ENCODE results near the gene SLC9A8.
"Not testable (repeated sequence)": the region's sequence is repeated elsewhere in the genome, so short reads cannot be mapped to it uniquely, and the experiment has no call there.

SLC9A8 gene

DNA sequence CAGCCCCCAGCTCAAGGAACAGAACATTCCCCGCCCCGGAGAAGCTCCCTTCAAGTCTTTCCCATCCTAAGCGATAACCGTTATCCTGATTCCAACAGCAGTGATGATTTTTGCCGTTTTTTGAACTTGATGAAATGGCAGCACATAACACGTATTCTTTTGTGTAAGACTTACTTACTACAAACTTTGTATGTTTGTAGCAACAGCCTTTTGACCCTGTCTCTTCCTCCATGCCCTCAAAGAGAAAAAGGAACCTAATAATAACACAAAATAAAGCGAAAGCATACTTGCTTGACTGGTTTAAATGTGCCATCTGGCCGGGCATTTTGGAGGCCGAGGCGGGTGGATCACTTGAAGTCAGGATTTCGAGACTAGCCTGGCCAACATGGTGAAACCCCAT, 26.4 kb upstream of the SLC9A8 start:
- DNase-seq (ENCODE audit: extremely low read depth in 1 of 2, low read depth in 1 of 2) = no peak

DNA sequence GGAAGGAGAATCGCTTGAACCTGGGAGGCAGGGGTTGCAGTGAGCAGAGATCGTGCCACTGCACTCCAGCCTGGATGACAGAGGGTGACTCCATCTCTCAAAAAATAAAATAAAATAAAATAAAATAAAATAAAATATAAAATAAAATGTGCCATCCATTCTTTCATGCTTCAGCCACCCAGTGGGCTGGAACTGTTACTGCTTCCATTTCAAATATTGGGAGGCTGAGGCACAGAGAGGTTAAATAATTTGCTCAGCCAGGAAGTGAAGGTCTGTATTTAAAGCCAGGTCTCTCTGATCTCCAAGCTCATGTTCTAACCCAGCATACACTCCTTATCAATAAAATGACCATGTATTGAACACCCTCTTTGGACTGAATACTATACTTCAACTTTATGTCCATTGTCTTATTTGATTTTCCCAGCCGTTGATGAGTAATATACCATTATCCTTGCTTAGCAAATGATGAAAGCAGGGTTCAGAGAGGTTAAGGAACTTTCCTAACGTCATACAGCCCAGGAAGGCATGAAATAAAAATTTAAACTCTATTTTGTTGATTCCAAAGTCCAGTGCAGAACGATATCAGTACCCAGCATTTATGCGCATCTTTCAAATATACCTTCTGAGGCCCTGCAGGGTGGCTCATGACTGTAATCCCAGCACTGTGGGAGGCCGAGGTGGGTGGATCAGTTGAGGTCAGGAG, 25.8 kb upstream of the SLC9A8 start:
- DNase-seq (ENCODE audit: extremely low read depth in 1 of 2, low read depth in 1 of 2) = no peak

DNA sequence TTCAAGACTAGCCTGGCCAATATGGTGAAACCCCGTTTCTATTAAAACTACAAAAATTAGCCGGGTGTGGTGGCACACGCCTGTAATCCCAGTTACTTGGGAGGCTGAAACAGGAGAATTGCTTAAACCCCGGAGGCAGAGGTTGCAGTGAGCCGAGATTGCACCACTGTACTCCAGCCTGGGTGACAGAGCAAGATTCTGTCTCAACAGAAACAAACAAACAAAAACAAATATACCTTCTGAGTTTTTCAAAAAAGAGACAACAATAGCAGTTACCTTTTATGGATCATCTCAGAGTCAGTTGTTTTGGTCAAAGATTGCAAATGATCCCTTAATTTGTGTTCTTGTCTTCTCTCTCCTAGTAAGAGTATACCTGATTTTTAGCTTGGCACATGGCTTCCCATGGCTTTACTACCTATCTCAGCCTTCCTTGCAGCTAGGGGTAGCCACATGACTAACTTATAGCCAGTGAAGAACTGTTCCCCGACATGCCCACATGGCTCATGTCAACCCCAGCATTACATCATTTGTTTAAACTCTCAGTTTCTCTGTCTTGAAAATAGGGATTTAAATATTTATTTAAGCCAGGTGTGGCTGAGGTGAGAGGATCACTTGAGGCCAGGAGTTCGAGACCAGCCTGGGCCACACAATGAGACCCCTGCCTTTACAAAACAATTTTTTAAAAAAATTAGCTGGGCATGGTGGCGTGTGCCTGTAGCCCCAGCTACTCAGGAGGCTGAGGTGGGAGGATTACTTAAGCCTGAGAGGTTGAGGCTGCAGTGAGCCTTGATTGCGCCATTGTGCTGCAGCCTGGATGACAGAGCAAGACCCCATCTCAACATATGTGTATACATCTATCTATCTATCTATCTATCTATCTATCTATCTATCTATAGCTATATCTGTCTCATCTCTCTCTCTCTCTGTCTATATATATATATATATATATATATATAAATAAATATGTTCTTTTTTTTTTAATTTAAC, 25.0 kb upstream of the SLC9A8 start:
- no peak for DNase-seq (ENCODE audit: extremely low read depth in 1 of 2, low read depth in 1 of 2)

DNA sequence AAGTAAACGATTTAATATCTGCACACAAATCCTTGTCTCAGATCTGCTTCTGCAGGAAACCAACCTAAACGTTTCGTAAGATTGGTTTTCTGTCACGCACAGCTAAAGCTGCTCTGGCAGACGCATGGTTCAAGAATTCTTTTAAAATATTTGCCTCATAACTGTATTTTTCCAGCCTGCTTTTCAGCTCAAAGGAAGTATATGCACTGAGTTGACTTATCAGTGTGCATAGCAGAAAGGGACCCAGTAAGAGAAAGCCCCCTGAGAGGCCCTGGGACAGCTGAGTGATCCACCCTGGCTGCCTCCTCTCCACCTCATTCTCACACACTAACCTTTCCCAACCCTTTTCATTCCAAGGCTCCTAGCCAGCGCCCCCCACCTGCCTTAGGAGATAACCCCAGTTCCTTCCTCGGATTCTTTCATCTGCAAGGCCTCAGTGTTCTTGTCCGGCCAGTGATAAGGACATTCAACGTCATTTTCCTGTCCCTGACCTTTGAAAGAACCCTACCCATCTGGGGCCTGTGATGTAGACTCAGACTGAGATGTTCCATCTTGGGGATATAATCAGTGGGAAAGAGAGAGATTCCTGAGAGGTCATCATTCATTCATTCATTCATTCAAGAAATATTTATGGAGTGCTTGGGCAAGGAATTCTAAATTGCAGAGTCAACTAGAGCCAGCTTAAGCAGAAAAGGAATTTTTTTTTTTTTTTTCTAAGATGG, 22.4 kb upstream of the SLC9A8 start:
- no peak for DNase-seq (ENCODE audit: extremely low read depth in 1 of 2, low read depth in 1 of 2)

DNA sequence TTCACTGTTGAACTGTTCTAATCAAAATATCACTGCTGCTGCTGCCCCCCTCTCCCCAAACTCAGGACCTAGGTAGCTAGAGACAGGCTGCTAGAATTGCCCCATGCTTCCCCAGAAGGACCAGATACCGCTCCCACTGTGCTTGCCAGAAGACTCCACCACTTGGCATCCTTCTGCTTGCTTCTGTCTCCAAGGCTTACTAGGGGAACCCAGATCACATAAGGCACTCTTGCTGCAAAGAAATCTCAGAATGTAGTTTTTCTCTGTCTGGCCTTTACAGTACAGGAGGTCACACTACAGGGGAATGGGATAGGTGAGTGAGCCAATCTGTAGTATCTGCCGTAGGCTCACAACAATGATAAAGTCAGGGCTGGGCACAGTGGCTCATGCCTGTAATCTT, 21.5 kb upstream of the SLC9A8 start:
- DNase-seq (ENCODE audit: extremely low read depth in 1 of 2, low read depth in 1 of 2) = no peak

DNA sequence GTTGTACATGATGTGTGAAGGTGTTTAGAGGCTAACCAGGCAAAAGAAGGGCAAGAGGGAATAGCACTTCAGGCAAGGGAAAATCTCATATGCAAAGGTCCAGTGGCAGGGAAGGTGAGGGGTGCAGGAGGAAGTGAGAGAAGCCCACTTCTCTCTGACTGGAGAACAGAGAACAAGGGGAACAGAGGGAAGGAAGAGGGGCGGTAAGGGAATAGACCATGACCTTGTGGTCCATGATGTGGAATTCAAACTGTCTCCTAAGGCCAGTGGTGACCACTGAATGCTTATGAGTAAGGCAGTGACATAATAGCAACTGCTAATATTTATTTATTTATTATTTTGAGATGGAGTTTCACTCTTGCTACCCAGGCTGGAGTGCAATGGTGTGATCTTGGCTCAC, 20.6 kb upstream of the SLC9A8 start:
- no peak for DNase-seq (ENCODE audit: extremely low read depth in 1 of 2, low read depth in 1 of 2)

DNA sequence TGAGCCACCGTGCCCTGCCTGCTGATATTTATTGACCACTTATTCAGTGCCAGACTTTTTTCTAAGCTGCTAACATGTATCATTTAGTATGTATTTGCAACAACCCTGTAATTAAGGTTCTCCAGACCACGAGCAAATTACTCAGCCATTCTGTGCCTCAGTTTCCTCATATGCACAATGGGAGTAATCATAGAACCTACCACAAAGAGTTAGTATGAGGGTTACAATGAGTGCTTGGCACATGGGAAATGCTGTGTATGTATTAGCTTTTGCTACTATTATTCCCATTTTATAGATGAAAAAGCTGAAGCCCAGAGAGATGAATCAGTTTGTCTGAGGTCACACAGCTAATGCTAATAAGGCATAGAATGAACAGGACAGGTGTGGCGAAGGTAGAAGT, 20.0 kb upstream of the SLC9A8 start:
- no peak for DNase-seq (ENCODE audit: extremely low read depth in 1 of 2, low read depth in 1 of 2)

DNA sequence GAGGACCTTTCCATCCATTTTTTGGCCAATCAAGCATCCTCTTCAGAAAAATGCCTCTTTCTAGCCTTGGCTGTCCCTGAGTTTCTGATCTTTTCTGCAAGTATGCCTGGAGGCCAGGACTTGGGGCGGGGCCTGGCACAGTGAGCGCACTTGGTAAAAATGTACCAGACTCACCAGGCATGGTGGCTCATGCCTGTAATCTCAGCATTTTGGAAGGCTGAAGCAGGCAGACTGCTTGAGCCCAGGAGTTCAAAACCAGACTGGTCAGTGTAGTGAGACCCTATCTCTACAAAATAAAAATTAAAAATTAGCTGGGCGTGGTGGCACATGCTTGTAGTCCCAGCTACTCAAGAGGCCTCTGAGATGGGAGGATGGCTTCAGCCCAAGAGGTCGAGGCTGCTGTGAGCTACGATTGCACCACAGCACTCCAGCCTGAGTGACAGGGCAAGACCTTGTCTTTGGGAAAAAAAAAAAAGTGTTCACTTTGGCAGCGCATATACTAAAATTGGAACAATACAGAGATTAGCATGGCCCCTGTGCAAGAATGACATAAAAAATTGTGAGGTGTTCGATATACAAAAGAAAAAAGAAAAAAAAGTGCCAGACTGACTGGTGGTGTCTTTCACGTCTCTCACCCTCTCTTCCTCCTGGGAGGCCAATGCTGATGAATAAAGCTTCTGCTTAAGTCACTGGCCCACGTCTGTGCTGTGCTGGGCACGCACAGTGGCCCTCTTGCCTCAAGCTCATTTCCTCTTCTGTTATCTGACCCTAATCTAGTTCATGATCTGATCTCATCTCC, 18.1 kb upstream of the SLC9A8 start:
- DNase-seq (ENCODE audit: extremely low read depth in 1 of 2, low read depth in 1 of 2) = no peak

DNA sequence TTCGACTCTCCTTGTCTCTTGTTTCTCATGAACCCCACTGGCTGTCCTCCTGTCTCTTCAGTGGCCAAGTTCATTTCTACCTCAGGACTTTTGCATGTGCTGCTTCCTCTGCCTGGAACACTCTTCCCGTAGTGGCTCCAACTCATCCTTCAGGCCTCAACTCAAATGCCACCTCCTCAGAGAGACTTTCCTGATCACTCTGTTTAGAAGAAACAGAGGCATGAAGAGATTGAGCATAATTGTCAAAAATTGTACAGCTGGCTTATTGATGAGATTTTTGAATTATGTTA, 17.5 kb upstream of the SLC9A8 start:
- no peak for DNase-seq (ENCODE audit: extremely low read depth in 1 of 2, low read depth in 1 of 2)

DNA sequence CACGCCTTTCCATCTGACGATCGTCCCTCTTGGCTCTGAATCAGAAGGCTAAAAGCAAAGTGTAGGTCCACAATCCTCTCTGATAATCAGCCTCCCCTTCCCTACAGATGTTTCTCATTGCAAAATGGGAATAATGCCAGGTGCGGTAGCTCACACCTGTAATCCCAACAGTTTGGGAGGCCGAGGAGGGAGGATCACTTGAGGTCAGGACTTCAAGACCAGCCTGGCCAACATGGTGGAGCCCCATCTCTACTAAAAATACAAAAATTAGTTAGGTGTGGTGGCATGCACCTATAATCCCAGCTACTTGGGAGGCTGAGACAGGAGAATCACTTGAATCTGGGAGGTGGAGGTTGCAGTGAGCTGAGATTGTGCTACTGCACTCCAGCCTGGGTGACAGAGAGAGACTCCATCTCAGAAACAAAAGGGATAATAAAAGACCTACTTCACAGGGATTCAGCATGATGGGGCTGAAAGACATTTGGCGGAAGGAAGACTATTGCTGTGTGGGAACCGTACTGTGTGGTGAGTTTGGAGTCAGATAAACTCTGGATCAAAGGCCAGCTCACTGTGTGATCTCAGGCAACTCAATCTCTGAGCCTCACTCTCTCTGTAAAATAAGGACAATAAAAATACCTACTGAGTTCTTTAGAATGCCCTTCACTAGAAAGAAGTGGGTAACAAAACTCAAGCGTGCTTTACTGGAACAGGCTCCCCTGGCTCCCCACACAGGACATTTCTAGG, 15.9 kb upstream of the SLC9A8 start:
- DNase-seq (ENCODE audit: extremely low read depth in 1 of 2, low read depth in 1 of 2) = no peak

DNA sequence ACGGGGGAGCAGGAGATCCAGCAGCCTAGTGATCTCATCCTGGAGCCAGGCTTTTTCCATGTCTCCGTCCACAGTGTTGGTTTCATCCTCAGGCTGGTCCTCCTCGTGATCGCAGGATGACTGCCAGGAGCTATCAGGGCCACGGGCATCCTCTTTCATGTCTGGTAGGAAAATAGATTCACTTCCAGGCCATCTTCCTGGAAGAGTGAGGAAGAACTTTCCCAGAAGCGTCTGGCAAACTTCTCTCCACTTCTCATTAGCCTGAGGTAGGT, 15.3 kb upstream of the SLC9A8 start:
- DNase-seq (ENCODE audit: extremely low read depth in 1 of 2, low read depth in 1 of 2) = no peak

DNA sequence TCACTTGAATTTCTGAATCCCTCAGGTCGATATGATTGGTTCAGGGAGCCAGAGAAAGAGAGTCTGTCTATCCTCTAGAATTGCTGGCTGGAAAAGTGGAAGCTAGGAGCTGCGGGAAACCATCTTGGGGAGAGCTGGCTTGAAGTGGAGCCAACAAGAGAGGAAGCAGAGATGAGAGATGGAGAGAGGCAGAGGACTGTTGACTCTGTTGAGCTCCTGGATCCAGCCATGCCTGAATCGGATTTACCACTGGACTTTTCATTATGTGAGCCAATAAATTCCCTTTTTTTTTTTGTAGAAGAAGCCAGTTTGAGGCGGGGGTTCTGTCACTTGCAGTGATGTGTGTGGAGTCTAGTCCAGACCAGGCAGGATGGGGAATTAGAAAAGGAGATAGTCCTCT, 13.9 kb upstream of the SLC9A8 start:
- DNase-seq (ENCODE audit: extremely low read depth in 1 of 2, low read depth in 1 of 2) = no peak

DNA sequence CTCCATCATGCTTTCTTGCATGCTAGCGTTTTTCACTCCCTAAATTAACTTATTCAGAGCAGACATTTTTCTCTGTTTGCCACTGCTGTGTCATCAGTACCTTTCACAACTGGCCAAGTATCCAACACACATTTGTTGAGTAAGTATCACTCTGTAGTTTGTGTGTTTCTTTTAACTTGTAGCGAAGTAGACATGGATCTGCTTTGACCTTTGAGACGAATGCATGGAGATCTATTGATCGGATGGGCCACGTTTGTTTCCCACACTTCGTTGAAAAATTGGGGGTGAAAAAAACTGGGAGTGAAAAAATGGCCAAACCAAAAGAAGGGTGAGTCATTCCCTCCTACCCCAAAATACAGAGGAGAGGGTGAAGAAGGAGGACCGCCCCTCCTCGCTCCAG, 12.9 kb upstream of the SLC9A8 start:
- no peak for DNase-seq (ENCODE audit: extremely low read depth in 1 of 2, low read depth in 1 of 2)

DNA sequence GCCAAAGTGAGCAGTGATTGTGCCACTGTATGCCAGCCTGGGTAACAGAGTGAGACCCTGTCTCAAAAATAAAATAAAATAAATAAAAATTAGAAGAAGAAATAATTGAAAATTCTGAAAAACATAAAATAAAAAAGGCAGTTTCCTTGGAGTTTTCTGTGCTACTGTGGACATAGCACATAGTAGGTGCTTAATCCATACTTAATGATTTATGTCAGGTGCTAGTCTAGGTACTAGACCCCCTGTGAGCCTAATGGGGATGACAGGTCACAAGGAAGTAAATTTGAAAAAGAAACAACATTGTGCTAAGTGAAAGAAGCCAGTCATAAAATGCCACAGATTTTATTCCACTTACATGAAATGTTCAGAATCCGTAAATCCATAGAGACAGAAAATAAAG, 9.2 kb upstream of the SLC9A8 start:
- DNase-seq (ENCODE audit: extremely low read depth in 1 of 2, low read depth in 1 of 2) = no peak

DNA sequence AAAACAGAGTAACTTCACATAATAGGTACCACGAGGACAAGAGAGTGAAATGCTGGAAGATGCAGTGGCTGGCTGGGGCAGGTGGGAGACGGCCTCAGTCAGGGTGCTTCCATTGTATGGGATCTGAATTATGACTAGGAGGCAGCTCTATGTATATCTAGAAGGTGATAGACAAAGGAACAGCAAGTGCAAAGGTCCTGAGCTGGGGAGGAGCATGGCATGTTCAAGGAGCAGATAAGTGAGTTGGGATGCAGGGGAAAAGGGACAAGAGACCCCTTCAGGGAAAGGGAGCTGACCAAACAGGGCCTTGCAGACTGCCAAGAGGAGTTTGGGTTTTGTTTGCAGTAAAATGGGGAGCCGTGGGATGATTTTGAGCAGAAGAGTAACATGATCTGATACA, 8.3 kb upstream of the SLC9A8 start:
- no peak for DNase-seq (ENCODE audit: extremely low read depth in 1 of 2, low read depth in 1 of 2)

DNA sequence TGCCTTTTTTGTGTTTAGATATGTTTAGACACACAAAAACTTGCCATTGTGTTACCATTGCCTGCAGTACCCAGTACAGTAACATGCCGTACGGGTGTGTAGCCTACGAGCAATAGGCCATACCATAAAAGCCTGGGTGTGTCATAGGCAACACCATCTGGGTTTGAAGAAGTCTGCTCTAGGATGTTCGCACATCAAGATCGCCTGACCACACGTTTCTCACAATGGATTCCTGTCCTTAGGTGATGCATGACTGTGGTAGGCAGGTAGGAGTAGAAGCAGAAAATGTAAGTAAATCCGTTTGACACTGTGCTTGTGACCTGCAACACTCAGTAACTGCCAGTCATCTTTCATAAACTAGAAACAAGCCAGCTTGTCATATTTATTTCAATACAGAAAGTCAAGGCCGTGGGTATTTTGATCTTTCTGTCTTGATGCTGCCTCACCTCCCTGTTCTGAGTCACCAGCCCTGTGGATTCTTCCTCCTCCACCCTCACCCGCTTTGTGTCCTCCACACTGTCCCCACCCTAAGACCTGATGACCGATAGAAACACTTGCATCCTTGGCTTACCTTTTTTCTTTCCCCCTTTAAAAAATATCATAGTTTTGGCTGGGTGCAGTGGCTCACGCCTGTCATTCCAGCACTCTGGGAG, 7.3 kb upstream of the SLC9A8 start:
- not testable (repeated sequence) for DNase-seq (ENCODE audit: extremely low read depth in 1 of 2, low read depth in 1 of 2)

DNA sequence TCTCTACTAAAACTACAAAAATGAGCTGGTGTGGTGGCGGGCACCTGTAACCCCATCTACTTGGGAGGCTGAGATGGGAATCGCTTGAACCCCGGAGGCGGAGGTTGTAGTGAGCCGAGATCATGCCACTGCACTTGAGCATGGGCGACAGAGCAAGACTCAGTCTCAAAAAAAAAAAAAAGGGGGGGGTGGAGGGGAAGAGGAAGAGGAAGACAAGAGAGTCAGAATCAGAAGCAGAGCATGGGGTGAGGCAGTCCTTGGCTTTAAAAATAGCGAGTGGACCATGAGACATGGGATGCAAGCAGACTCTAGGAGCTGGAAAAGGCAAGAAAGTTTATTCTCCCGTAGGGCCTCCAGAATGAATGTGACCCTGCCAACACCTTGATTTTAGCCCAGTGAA, 3.9 kb upstream of the SLC9A8 start:
- DNase-seq (ENCODE audit: extremely low read depth in 1 of 2, low read depth in 1 of 2) = no peak

DNA sequence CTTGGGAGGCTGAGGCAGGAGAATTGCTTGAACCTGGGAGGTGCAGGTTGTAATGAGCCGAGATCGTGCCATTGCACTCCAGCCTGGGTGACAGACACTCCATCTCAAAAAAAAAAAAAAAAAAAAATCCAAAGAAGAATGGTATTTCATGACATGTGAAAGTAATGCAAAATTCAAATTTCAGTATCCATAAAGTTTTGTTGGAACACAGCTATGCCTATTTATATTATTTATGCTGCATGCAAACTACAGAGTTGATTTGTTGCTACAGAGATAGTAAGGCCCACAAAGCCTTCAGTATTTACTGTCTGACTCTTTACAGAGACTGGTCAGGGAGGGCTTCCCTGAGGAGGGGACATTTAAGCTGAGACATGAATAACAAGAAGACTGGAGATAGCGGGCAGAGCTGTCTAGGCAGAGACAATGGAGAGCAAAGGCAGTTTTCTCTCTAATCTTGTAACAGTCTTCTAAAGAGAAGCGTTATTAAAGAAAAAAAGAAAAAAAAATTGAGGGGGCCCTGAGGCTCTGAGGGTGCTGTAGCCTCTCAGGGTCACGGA, 2.7 kb upstream of the SLC9A8 start:
- DNase-seq (ENCODE audit: extremely low read depth in 1 of 2, low read depth in 1 of 2) = no peak

DNA sequence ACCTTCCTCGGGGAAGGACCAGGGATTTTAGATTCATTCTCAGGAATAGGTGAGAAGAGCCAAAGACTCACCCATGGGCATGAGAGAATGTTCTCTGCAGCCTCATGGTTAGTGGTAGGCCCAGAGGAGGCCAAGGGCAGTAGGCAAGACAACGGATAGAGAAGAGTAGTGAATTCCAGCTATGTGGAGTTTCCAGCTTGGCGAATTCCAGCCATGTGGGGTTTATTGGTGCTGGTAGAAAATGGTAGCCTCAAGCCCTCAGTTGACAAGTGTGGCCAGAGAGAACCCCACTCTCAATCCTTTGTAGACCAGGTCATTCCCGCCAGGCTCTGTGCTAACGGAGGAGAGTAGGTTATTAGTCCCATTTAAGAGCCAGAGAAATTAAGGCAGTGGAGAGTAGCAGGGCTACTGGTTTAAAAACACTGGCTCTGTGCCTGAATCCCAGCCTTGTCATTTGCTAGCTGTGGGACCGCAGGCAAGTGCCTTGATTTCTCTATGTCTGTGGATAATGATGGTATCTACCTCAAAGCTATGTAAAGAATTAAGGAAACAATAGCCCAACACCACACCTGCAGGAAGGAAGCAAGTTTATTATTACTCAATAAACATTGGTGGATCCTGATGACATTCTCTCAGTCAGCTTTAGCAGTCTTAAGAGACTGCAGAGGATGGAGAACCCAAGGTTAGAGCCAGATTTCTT, 2.0 kb upstream of the SLC9A8 start:
- DNase-seq (ENCODE audit: extremely low read depth in 1 of 2, low read depth in 1 of 2) = no peak
